DMS53 treated with DMSO at 0.1 percent for 48 hours (cell line): ENCODE measurements around the gene PER1.

Experiments used
- DNase-seq: peaks from one replicate; lab custom pipeline; 2025; ENCODE audit not compliant: unreplicated experiment; lab: John Stamatoyannopoulos, UW

Gene PER1

GRCh38 chr17:8167526-8167925 lies 15.3 kb upstream of the PER1 start:
- no peak for DNase-seq

DNA sequence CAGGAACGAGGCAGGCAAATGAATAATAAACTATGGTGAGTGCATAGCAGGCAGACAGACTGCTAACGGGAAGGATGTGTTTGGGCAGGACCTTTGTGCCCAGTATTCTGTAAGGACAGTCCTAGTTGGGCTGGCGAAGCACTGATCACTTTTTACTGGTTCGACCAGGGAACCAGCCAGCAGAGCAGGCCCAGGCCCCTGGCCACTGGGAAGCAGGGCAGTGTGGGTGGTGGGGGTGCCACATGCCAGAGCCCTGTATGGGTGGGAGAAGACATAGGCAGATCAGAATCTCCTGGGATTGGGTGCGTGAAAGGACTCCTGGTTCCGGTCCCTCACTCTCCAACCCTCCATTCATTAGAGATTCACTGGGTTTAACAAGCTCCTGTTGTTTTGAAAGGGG lies 14.5 kb upstream of the PER1 start:
- DNase-seq, result no peak

- no peak for DNase-seq
These were observed 12.6 kb upstream of the PER1 start for GRCh38 chr17:8164815-8165131.

- DNase-seq, result peak; percentile 74
These were observed 12.0 kb upstream of the PER1 start for GRCh38 chr17:8163978-8164814.

DNA sequence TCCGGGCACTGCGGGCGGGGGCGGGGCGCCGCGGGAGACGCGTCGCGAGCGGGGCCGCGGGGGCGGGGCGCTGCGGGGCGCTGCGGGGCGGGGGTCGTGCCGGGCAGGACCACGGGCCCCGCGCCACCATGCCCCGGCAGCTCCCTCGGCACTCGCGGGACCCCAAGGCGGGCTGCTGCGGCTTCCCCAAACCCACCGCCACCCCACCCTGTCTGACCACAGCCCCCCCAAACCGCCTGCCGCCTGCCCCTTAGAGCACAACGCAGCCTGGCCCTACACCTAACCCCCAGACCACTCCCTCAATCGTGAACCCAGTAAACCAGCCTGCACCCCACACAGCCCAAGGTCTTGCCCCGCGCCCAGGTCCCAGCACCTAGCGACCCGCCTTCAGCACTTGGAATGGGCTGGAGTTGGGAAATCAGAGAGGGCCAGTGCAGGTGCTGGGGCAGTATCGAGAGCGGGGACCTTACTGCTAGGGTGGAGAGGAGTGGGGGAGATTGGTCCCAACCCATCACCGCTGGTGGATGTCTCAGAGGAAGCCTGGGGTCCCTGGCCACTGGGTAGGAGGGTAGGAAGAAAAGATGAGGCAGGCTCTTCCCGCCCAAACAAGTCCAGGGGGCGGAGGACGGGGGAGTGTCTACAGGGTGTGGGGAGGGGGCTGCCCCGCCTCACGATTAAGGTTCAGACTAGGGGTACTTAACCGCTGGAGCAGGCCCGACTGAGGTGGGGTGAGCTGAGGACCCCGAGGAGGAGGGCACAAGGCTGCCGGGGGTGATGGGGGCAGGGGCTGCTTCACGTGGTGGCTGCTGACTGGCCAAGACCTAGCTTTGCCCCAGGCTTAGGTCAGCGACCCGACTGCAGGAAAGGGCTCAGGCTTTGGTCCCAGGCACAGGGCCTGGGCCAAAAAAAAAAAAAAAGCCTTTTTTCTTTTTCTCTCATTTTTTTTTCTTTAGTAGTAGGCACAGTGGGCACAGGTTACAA lies 11.1 kb upstream of the PER1 start:
- peak; percentile 24 for DNase-seq

- DNase-seq, result peak; percentile 58
These were observed 10.2 kb upstream of the PER1 start, which contains the start of gene VAMP2 for GRCh38 chr17:8162233-8162996. Gene VAMP2, minus strand, starts transcription at chr17:8162948. Its CDS starts 69 bp downstream, at chr17:8162879.

GRCh38 chr17:8161289-8162232 lies 9.4 kb upstream of the PER1 start:
- DNase-seq, result no peak

GRCh38 chr17:8160741-8161221 lies 8.6 kb upstream of the PER1 start:
- DNase-seq, result no peak

- no peak for DNase-seq
These were observed 8.0 kb upstream of the PER1 start for GRCh38 chr17:8160224-8160577.

DNA sequence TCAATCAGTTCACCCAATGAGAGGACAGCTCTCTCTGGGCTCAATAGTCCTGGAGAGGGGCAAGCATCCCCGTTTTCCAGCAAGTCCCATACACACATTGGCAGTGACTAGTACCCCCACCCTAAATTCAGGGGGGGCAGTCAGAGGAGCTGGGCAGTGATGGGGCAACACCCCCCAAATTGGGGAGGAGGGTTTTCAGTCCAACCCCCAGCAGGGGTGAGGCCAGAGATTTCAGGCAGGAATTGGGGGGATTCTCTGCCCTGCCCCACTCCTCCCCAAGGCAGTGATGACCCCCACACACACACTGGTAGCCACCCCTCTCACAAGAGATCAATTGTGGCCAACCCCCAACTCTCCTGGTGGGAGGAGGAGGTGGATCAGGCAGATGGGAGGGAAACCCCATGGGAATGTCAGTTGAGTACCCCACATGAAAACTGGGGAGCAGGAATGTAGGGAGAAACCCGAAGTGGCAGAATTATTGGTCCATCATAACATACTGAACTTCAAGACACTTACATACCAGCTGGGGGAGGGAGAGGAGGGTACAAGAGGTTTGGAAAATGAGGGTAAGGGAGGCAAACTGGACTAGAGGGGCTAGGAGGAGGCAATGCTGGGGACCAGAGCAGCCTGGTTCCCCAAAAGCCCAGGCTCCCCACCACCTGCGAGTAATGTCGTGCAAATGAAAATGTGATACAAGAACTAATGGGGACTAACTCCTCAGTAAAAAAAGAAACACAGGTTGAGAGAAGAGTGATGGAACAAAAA lies 7.4 kb upstream of the PER1 start:
- no peak for DNase-seq

- DNase-seq, result no peak
These were observed 6.8 kb upstream of the PER1 start for GRCh38 chr17:8159032-8159400.

DNA sequence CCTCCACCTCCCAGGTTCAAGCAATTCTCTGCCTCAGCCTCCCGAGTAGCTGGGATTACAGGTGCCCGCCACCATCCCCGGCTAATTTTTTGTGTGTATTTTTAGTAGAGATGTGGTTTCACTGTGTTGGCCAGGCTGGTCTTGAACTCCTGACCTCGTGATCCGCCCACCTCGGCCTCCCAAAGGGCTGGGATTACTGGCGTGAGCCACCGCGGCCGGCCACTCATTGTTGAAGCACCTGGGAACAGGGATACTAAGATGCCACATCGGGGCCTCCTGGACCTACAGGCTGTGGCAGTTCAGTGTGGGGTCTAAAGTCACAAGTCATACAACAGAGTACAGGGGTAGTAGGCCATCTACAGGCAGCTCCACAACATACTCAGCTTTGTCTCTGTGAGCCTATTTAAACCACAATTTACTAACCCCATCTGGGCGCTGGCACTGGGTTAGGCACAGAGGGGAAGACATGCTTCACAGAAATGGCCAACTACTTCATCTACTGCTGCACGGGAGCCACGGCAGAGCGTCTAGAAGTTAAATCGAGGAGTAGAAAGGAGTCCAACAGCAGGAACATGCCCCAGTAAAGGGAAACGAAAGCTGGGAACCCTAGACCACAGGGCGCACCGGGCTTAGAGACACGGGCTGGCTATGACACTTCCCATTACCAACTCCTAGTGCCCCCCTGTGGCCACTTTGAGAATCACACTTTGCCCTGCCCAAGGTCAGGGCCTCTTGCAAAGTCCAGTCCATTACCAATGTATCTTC lies 6.2 kb upstream of the PER1 start:
- DNase-seq, result peak; percentile 95

GRCh38 chr17:8156246-8156992 lies 4.2 kb upstream of the PER1 start:
- peak; percentile 100 for DNase-seq

DNA sequence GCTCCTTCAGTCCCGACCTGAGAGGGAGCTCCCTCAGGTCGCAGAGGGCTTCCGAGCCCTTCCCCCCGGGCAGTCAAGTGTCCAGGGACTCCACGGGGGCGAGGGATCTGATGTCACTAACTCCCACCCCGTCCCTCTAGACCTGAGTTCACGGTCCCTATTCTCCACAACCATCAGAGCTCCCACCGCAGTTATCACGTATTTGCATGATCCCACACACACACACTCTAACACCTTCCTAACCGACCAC lies 3.7 kb upstream of the PER1 start:
- DNase-seq, result no peak

GRCh38 chr17:8155231-8155995 lies 3.2 kb upstream of the PER1 start:
- DNase-seq, result no peak

DNA sequence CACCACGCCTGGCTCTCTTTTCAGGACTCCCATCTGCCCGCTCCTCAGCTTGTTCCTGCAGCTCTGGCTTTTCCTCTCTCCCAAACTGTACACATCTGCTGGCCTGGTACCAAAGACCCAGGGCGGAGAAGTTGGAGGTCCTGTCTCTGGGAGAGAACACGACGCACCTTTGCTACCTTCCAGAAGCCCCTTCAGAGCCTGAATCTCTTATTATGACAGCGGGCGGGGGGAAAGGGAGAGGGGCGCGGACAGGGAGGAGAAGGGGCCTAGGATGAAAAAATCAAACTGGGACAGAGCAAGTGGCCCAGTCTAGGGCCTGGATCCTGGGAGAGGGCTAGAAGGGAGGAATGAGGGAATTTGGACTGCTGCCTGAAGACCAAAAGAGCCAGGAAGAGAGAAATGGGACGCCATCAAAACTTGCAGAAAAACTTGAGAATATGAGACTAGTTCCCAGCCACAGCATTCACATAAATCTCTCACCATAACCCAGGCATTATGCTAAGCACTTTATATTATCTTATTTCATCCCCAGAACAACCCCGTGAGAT lies 2.5 kb upstream of the PER1 start:
- DNase-seq, result no peak

- peak; percentile 56 for DNase-seq
These were observed 1.9 kb upstream of the PER1 start for GRCh38 chr17:8153957-8154607.
